BLaER1 (cell line): ENCODE results near the gene VEZF1.

Experiments
- H3K27ac ChIP-seq: shearing (Covaris generic); formaldehyde crosslinking; 2 replicates; pipeline ENCODE4 v1.8.1; 2022
- H3K27me3 ChIP-seq: shearing (Covaris generic); formaldehyde crosslinking; 2 replicates; pipeline ENCODE4 v1.8.1; 2022
- H3K36me3 ChIP-seq: shearing (Covaris generic); formaldehyde crosslinking; 2 replicates; pipeline ENCODE4 v1.8.1; 2022
- H3K4me1 ChIP-seq: shearing (Covaris generic); formaldehyde crosslinking; 2 replicates; pipeline ENCODE4 v1.8.1; 2022
- H3K4me2 ChIP-seq: shearing (Covaris generic); formaldehyde crosslinking; 2 replicates; pipeline ENCODE4 v1.8.1; 2022
- H3K4me3 ChIP-seq: shearing (Covaris generic); formaldehyde crosslinking; 2 replicates; pipeline ENCODE4 v1.8.1; 2022
- H3K9ac ChIP-seq: shearing (Covaris generic); formaldehyde crosslinking; 2 replicates; pipeline ENCODE4 v1.8.1; 2022
- H3K9me3 ChIP-seq: shearing (Covaris generic); formaldehyde crosslinking; 2 replicates; pipeline ENCODE4 v1.8.1; 2022
- H4K20me1 ChIP-seq: shearing (Covaris generic); formaldehyde crosslinking; 2 replicates; pipeline ENCODE4 v1.8.1; 2022
- Cebpa-rat ChIP-seq: shearing (Covaris generic); IDR thresholded peaks from 2 replicates; pipeline ENCODE4 v1.8.1; 2022

Gene VEZF1

DNA sequence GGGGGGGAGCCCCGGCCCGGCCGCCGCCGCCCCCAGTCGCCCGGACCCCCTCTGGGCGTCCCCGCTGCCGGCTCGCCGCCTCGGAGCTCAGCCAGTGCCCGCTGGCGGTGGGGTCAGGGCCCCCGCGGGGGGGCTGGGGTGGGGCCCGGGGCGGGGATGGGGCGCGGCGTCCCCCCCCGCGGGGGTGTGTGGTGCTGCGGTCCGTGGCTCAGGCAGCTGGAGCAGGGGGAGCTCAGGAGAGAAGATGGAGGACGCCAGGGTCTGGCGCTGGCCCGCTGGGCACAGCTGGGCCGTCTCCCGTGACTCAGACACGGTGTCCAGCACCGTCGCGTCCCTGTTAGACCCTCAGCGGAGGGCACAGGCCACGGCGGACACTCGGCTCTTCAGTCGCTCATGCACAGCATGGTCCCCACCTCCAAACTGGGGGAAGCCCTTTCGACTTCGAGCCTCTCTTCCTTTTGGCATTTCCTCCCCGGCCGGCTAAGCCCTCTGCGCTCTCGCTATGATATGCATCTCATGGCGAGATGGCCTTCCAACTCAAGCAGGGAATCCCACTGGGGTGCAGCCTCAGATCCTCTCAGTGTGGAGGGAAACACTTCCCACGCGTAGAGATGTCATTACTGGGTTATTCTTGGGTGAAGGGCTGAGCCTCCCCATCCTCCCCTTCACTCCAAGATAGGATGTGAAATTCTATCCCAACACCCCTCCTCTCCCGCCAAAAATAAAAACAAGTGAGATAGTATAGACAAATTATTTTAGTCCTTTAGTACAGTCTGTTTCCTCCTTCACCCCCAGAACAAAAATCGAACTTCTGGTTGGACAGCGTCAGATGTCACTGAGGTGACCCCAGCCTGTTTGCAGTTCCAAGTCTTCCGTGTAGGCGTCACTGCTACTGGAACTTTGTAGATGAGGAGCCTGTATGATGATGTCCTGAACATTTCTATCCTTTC lies 522 bp upstream of the VEZF1 start:
- H3K4me1 ChIP-seq, result peaks cover 78% of the 10 kb centered on the region

DNA sequence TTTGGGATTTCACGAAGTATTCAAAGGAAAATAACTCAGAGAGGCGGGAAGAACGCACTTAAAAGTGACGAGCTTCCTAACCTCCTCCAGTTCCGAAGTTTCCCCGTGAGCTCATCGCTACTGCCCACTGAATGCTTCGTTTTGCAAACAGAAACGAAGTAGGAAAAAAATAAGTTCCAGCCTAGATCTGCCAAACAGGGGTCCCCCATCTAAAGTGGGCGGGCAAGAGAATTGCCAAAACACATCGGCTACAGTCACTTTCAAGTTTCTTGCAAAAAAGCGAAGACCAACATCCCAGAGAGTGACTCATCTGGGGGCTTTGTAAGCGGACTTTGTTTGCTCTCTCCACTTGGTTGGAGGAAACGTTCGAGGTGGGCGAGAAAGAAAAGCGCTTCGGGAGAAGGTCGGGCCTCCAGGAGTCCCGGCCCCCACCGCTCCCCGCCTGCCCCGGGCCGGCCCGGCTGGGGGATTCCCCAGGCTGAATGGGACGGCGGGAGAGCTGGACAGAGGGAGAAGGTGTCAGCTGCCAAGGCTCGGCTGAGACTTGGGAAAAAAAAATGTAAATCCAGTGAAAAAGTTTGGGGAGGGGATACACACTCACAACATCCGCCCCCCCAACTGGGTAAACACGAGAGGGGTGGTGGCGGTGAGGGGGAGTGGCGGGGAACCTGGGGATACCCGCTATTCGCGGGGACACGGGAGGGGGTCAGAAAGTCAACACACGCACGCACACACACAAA lies 1.0 kb downstream of the VEZF1 start:
- no peak for TF ChIP-seq Cebpa-rat
- H3K27ac ChIP-seq, result peak overlapping the region; percentile 98
- peaks cover 22% of the 10 kb centered on the region for H3K36me3 ChIP-seq
- H3K4me3 ChIP-seq, result peak overlapping the region; percentile 92
- no peaks in the 10 kb centered on the region for H3K9me3 ChIP-seq
- peaks cover 56% of the 10 kb centered on the region for H4K20me1 ChIP-seq
- H3K9ac ChIP-seq, result peak overlapping the region; percentile 97
- peak overlapping the region; percentile 95 for H3K4me2 ChIP-seq
- H3K27me3 ChIP-seq, result no peaks in the 10 kb centered on the region
- H3K4me1 ChIP-seq, result peaks cover 80% of the 10 kb centered on the region

More for the DNA sequence above, 522 bp upstream of the VEZF1 start:
- Histone ChIP-seq H3K36me3 (0 out of 2 replicates have a peak, but pooled peaks cover 7% of the 10 kb centered on the region), H3K4me2 (peak overlapping the region; percentile 76), H3K9me3 (no peaks in the 10 kb centered on the region), H3K27me3 (no peaks in the 10 kb centered on the region), H3K27ac (peak overlapping the region; percentile 98), H3K4me3 (peak overlapping the region; percentile 92), H3K9ac (peak overlapping the region; percentile 97), H4K20me1 (peaks cover 40% of the 10 kb centered on the region)
- TF ChIP-seq Cebpa-rat, result no peak

DNA sequence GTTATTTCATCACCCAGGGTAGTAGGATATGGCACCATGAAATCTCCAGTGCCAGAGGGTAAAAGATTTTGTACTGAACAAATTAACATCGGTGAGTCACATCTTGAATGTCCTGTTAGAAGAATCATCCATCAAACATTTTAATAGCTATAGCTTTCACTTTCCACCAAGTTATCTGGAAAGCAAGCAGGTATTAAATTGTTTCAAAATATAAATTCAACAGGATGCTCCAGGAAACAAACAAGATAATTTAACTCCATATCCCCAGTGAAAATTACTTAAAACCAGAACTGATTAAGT lies 2.4 kb downstream of the VEZF1 start:
- no peaks in the 10 kb centered on the region for H3K9me3 ChIP-seq
- no peaks in the 10 kb centered on the region for H3K27me3 ChIP-seq
- peak overlapping the region; percentile 92 for H3K4me3 ChIP-seq
- TF ChIP-seq Cebpa-rat, result no peak
- H3K4me1 ChIP-seq, result peaks cover 73% of the 10 kb centered on the region
- peak overlapping the region; percentile 95 for H3K4me2 ChIP-seq
- peaks cover 33% of the 10 kb centered on the region for H3K36me3 ChIP-seq
- 0 out of 2 replicates have a peak overlapping the region, but pooled peaks have one; percentile 28 for H3K27ac ChIP-seq
- peaks cover 70% of the 10 kb centered on the region for H4K20me1 ChIP-seq
- H3K9ac ChIP-seq, result peak overlapping the region; percentile 62

DNA sequence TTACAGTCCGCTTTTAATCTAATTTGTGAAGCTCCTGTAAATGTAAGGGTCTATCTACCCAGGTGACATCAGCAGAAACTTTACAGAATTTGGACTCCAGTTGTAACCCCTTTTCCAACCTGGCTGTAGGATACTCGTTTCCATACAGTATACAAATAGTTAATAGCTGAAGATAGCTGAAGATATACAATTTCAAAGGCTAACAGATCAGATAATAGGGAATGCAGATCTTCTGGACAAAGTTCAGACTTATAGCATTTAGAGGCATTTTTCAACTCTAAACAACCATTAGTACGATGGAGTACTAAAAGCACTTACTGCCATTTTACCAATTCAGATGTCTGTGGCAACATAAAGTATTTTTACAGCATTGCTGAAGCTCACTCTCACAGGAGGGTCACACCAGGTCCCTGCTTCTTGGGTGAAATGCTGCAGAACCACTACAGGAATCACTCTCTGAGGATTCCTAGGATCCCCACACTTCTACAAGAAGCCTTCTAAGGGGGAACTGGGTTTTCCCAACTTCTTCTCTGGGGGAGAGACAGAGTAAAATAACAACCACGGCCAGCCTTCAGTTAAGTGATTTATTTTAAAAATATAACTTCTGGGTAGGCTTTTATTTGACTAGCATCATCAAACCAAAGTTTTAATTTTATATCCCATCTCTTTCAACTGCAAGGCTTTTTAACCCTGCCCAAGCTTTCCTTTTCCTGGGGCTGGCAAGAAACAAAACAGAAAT lies 2.9 kb downstream of the VEZF1 start:
- Histone ChIP-seq H3K9ac (peak overlapping the region; percentile 62), H3K27me3 (no peaks in the 10 kb centered on the region), H3K4me2 (peak overlapping the region; percentile 95), H3K36me3 (peaks cover 38% of the 10 kb centered on the region), H3K4me1 (peaks cover 67% of the 10 kb centered on the region), H3K27ac (0 out of 2 replicates have a peak overlapping the region, but pooled peaks have one; percentile 28), H4K20me1 (peaks cover 75% of the 10 kb centered on the region), H3K4me3 (peak overlapping the region; percentile 92), H3K9me3 (no peaks in the 10 kb centered on the region)
- TF ChIP-seq Cebpa-rat, result no peak

DNA sequence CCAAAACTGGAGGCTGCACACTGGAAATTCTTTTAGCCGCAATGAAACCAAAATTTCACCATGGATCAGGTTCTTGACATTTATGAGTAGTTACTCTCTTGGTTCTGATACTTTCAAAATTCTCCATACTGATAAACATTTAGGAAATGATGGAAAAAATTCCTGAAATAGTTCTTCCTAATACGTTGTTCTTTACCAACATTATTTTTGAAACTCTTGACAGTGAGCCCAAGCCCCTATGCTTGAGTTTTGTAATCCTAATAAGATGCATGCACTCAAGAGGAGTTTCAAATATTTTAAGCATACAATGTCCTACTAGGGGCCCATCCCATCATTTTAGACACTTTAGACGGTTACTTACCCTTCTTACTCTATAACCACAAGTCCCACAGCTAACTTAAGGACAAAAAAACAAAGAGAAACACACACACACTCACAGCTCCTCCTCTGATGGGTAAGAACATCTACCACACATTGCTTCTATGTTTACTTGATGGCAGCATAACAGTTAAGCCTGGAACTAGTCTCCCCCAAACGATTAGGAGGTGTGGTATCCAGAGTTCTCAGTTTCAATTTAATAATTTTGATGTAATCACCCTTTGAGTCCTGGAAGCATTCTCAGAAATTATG lies 3.7 kb downstream of the VEZF1 start:
- TF ChIP-seq Cebpa-rat, result no peak
- H3K4me1 ChIP-seq, result peaks cover 60% of the 10 kb centered on the region
- H3K4me3 ChIP-seq, result no peak overlapping the region
- peaks cover 82% of the 10 kb centered on the region for H4K20me1 ChIP-seq
- H3K36me3 ChIP-seq, result peaks cover 45% of the 10 kb centered on the region
- no peaks in the 10 kb centered on the region for H3K9me3 ChIP-seq
- H3K27me3 ChIP-seq, result no peaks in the 10 kb centered on the region
- H3K9ac ChIP-seq, result peak overlapping the region; percentile 62; the same call in 1 of the 2 replicates
- no peak overlapping the region for H3K27ac ChIP-seq
- H3K4me2 ChIP-seq, result peak overlapping the region; percentile 95

DNA sequence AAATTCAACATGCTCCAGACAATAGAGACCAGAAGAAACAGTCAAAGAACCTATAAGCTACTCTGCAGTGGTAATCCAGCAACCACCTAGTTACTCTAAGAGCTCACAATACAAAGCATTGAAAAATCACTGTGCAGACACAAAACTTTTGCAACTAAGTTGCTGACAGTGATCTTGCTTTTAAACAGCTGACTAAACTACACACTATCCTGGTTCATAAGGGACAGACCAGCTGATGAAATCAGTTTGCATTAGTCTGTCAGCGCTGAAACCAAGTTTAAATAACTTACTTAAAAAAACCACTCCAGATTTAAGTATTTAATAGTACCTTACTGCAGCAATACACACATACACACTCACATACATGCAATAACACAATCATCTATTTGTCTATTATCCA lies 4.6 kb downstream of the VEZF1 start:
- Histone ChIP-seq H3K27ac (no peak overlapping the region), H4K20me1 (peaks cover 91% of the 10 kb centered on the region), H3K4me1 (peaks cover 52% of the 10 kb centered on the region), H3K9me3 (no peaks in the 10 kb centered on the region), H3K27me3 (no peaks in the 10 kb centered on the region), H3K4me2 (peak overlapping the region; percentile 95; the same call in 1 of the 2 replicates), H3K36me3 (peaks cover 55% of the 10 kb centered on the region), H3K9ac (no peak overlapping the region), H3K4me3 (no peak overlapping the region)
- no peak for TF ChIP-seq Cebpa-rat

DNA sequence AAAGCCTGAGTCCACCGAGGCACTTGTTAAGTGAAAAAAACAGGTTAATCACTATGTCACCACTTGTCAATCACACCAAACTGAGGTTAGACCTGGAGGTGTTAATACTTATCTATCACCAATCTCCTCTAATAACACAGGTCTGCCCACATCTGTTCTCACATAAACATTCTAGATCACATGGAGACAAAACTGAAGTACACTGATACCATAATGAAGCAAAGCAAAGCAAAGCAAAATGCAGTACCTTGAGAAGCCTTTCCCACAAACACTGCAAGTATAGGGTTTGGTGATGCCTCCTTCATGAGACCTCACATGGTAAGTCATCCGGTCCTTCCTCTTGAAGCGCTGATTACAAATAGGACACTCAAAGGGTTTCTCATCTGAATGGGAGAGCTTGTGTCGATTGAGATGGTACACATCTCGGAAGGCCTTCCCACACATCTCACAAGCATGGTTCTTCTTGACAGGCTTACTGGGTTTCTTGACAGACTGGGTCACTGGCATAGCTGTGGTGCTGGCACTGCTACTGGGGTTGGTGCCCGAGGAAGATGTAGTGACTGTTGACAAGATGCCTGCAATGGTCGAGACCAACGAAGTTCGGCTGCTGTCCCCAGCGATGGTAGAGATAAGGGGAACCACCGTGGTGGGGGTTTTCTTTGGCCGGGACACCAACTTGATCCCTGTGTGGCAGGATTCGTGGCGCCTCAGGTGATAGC lies 5.4 kb downstream of the VEZF1 start:
- no peak for TF ChIP-seq Cebpa-rat
- peaks cover 63% of the 10 kb centered on the region for H3K36me3 ChIP-seq
- H3K4me3 ChIP-seq, result no peak overlapping the region
- H3K27me3 ChIP-seq, result no peaks in the 10 kb centered on the region
- H3K9ac ChIP-seq, result no peak overlapping the region
- H4K20me1 ChIP-seq, result peaks cover 100% of the 10 kb centered on the region
- peak overlapping the region; percentile 95 for H3K4me2 ChIP-seq
- no peaks in the 10 kb centered on the region for H3K9me3 ChIP-seq
- peaks cover 52% of the 10 kb centered on the region for H3K4me1 ChIP-seq
- H3K27ac ChIP-seq, result no peak overlapping the region

DNA sequence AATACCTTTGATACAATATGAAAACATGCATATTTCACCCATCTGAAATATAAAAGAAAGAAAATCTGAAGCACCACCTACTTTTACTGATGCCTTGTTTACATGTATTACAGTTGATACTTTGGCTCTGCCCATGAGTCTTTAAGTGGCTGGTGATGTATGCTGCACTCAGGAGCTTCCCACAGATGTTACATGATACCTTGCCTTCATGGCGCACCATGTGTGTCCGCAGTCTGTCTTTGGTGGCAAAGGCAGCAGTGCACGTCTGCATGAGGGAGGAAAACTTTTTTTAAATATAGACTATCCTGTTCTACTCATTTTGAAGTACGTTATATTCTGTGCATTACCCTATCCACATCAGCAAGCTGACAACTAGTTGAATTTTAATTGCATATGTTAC lies 7.5 kb downstream of the VEZF1 start:
- peaks cover 100% of the 10 kb centered on the region for H4K20me1 ChIP-seq
- H3K9me3 ChIP-seq, result no peaks in the 10 kb centered on the region
- H3K4me3 ChIP-seq, result no peak overlapping the region
- H3K27me3 ChIP-seq, result no peaks in the 10 kb centered on the region
- TF ChIP-seq Cebpa-rat, result no peak
- H3K27ac ChIP-seq, result no peak overlapping the region
- peaks cover 84% of the 10 kb centered on the region for H3K36me3 ChIP-seq
- peaks cover 41% of the 10 kb centered on the region for H3K4me1 ChIP-seq
- H3K9ac ChIP-seq, result no peak overlapping the region
- no peak overlapping the region for H3K4me2 ChIP-seq

DNA sequence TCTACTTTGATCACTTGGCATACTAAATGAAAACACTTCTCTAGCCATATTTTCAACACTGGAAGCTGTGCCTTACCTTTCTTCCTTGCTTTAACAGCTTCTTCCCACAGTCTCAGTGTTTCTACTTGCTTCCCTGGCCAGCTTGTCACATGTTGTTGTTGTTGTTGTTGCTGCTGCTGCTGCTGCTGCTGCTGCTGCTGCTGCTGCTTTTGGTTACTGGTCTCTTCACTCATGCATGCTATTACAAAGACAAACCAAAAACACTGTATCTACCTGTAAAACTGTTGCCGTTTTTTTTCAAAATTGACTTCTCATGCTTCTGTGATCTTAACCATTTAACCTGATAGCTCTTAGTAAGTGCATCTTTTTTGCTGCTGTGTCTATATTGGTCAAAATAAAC lies 9.0 kb downstream of the VEZF1 start:
- Histone ChIP-seq H4K20me1 (peaks cover 98% of the 10 kb centered on the region), H3K9ac (no peak overlapping the region), H3K4me1 (peaks cover 26% of the 10 kb centered on the region), H3K36me3 (peaks cover 91% of the 10 kb centered on the region), H3K4me3 (no peak overlapping the region), H3K27ac (no peak overlapping the region), H3K9me3 (no peaks in the 10 kb centered on the region), H3K4me2 (no peak overlapping the region), H3K27me3 (no peaks in the 10 kb centered on the region)
- TF ChIP-seq Cebpa-rat, result no peak
